ENCODE data around the gene PALMD. TPM values are rescaled to one million over a fixed set of nuclear protein-coding genes. Genes with fewer than 3 reads are reported as not detected.

Gene PALMD
- total and polyA plus RNA-seq, 2 donors from 2014 or later, result 10.1 to 25.2 TPM

- DNase-seq (no peak), FAIRE-seq (no peak)
- H3K9ac ChIP-seq (ENCODE audit: low read length in 3 of 3), result no peak overlapping the region
- H3K4me3 ChIP-seq (ENCODE audit: low read length in 3 of 3), result no peak overlapping the region
- H3K36me3 ChIP-seq (ENCODE audit: control insufficient read depth in 2 of 3, insufficient read depth in 3 of 3, low read length in 3 of 3), result no peaks in the 10 kb centered on the region
- H3K4me1 ChIP-seq (ENCODE audit: control insufficient read depth in 2 of 3, insufficient read depth in 2 of 3, low read depth in 1 of 3, low read length in 3 of 3), result peaks cover 0 to 10% (median 0%) of the 10 kb centered on the region in 3 donors
- TF ChIP-seq CTCF (IDR thresholded peaks at IDR 0.05; ENCODE audit: borderline replicate concordance, extremely low read depth, insufficient read depth), result no peak
- intact Hi-C loops (cut with DNase I), result no loop called here
- H3K27me3 ChIP-seq (ENCODE audit: control insufficient read depth, insufficient read depth, low read length), result no peaks in the 10 kb centered on the region
- no peaks in the 10 kb centered on the region for H3K9me3 ChIP-seq (ENCODE audit: control insufficient read depth in 2 of 3, insufficient read depth in 1 of 3, low read length in 3 of 3)
- no peak overlapping the region for H3K27ac ChIP-seq (ENCODE audit: low read depth in 2 of 2, low read length in 2 of 2)
Observed at GRCh38 chr1:99669821-99670220, 23.9 kb downstream of the PALMD start.

GRCh38 chr1:99670583-99670982 lies 24.7 kb downstream of the PALMD start:
- Histone ChIP-seq H3K9ac (ENCODE audit: low read length in 3 of 3) (no peak overlapping the region), H3K4me1 (ENCODE audit: control insufficient read depth in 2 of 3, insufficient read depth in 2 of 3, low read depth in 1 of 3, low read length in 3 of 3) (peaks cover 0 to 10% (median 0%) of the 10 kb centered on the region in 3 donors), H3K4me3 (ENCODE audit: low read length in 3 of 3) (no peak overlapping the region), H3K36me3 (ENCODE audit: control insufficient read depth in 2 of 3, insufficient read depth in 3 of 3, low read length in 3 of 3) (no peaks in the 10 kb centered on the region), H3K9me3 (ENCODE audit: control insufficient read depth in 2 of 3, insufficient read depth in 1 of 3, low read length in 3 of 3) (no peaks in the 10 kb centered on the region), H3K27me3 (ENCODE audit: control insufficient read depth, insufficient read depth, low read length) (no peaks in the 10 kb centered on the region), H3K27ac (ENCODE audit: low read depth in 2 of 2, low read length in 2 of 2) (no peak overlapping the region)
- intact Hi-C loops (cut with DNase I), result no loop called here
- no peak for TF ChIP-seq CTCF (IDR thresholded peaks at IDR 0.05; ENCODE audit: borderline replicate concordance, extremely low read depth, insufficient read depth)
- FAIRE-seq (no peak), DNase-seq (no peak)

- FAIRE-seq (no peak), DNase-seq (no peak)
- H3K9me3 ChIP-seq (ENCODE audit: control insufficient read depth in 2 of 3, insufficient read depth in 1 of 3, low read length in 3 of 3), result no peaks in the 10 kb centered on the region
- H3K27ac ChIP-seq (ENCODE audit: low read depth in 2 of 2, low read length in 2 of 2), result peak overlapping the region; percentile 36 to 70
- intact Hi-C loops (cut with DNase I), result no loop called here
- H3K36me3 ChIP-seq (ENCODE audit: control insufficient read depth in 2 of 3, insufficient read depth in 3 of 3, low read length in 3 of 3), result no peaks in the 10 kb centered on the region
- no peaks in the 10 kb centered on the region for H3K27me3 ChIP-seq (ENCODE audit: control insufficient read depth, insufficient read depth, low read length)
- H3K4me3 ChIP-seq (ENCODE audit: low read length in 3 of 3), result peak overlapping the region in 1 of 3 donors; percentile 7
- TF ChIP-seq CTCF (IDR thresholded peaks at IDR 0.05; ENCODE audit: borderline replicate concordance, extremely low read depth, insufficient read depth), result no peak
- H3K9ac ChIP-seq (ENCODE audit: low read length in 3 of 3), result no peak overlapping the region
- peaks cover 0 to 10% (median 0%) of the 10 kb centered on the region in 3 donors for H3K4me1 ChIP-seq (ENCODE audit: control insufficient read depth in 2 of 3, insufficient read depth in 2 of 3, low read depth in 1 of 3, low read length in 3 of 3)
Observed at GRCh38 chr1:99672038-99672437, 26.1 kb downstream of the PALMD start.
